ENCODE results near the gene IMMP2L.

The IMMP2L gene

GRCh38 chr7:111011520-111011919 is 550.8 kb downstream of the IMMP2L start:
- TF ChIP-seq, protein P1, sequence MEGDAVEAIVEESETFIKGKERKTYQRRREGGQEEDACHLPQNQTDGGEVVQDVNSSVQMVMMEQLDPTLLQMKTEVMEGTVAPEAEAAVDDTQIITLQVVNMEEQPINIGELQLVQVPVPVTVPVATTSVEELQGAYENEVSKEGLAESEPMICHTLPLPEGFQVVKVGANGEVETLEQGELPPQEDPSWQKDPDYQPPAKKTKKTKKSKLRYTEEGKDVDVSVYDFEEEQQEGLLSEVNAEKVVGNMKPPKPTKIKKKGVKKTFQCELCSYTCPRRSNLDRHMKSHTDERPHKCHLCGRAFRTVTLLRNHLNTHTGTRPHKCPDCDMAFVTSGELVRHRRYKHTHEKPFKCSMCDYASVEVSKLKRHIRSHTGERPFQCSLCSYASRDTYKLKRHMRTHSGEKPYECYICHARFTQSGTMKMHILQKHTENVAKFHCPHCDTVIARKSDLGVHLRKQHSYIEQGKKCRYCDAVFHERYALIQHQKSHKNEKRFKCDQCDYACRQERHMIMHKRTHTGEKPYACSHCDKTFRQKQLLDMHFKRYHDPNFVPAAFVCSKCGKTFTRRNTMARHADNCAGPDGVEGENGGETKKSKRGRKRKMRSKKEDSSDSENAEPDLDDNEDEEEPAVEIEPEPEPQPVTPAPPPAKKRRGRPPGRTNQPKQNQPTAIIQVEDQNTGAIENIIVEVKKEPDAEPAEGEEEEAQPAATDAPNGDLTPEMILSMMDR (conservative IDR thresholded peaks at IDR 0.05) = no peak
- no peak overlapping the region for H3K27ac ChIP-seq

DNA sequence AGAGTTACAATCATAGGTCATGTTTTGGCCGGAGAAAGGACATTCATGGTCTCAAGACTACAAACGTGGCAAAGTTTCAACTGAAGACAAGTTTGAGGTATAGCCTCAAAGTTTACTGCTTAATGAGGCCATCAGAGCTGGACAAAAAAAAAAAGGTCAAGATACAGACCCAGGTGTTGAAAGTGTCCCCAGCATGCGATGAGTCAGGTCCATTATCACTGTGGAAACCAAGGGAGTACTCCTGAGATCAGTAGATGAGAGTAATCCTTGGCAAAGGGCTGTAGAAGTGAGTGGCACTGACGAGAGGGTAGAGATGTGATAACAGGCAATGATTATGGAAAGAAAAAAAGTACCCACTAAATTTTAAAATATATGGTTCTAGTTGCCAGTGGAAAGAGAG is 551.5 kb downstream of the IMMP2L start:
- no peak overlapping the region for H3K27ac ChIP-seq
- TF ChIP-seq, protein P1 (conservative IDR thresholded peaks at IDR 0.05) = no peak

DNA sequence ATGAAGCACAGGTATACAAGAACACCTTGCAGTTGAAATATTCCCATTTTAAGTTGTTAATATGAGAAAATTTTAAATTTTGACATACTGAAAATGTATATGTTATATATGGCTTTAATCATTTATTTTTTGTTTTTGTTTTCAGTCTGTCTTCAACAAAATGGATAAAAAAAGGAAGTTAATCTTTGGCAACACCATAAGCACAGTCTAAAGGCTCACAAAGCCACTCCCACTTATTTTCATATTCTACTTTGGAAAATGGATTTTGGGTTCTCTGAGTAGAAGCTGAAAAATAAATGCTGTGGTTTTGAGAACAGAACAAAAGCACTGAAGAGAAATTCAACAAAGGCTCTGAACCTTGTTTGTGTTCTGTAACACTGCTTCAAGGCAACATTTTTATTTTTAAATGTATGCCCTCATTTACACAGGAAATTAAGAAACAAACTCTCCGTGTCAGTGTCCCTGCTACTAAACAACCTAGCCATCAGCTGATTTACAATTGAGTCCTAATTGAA is 552.7 kb downstream of the IMMP2L start:
- TF ChIP-seq, protein P1 (conservative IDR thresholded peaks at IDR 0.05) = no peak
- no peak overlapping the region for H3K27ac ChIP-seq

GRCh38 chr7:111006691-111007090 is 555.6 kb downstream of the IMMP2L start:
- H3K27ac ChIP-seq = no peak overlapping the region
- TF ChIP-seq, protein P1 (conservative IDR thresholded peaks at IDR 0.05) = no peak

- TF ChIP-seq, protein P1 (conservative IDR thresholded peaks at IDR 0.05) = no peak
- H3K27ac ChIP-seq = no peak overlapping the region
These were observed 556.3 kb downstream of the IMMP2L start for GRCh38 chr7:111006040-111006439.

DNA sequence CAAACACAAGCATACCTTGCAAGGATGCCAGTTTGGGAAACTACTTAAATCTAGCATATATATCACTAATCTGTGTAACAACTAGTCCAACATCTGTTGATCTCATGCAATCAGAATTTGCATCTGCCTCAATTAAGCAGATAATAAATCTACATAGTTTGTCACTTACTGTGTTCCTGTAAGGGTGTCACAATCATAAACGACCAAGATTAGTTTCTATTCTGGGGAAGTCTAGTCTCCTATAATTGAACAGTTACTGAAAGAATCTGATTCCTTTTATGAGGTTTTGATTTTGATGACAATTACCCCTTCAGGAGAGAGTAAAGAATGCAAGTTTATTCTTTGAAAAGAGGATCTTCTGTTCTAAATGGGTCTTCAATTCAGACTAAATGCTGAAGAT is 556.8 kb downstream of the IMMP2L start:
- TF ChIP-seq, protein P1 (conservative IDR thresholded peaks at IDR 0.05) = no peak
- H3K27ac ChIP-seq = no peak overlapping the region

GRCh38 chr7:111004310-111004901 is 557.9 kb downstream of the IMMP2L start:
- no peak overlapping the region for H3K27ac ChIP-seq
- TF ChIP-seq, protein P1 (conservative IDR thresholded peaks at IDR 0.05) = no peak
